ENCODE data around the gene BTBD10.

Gene BTBD10

GRCh38 chr11:13461291-13461690 is 1.7 kb downstream of the BTBD10 start:
- no peak for TF ChIP-seq CREB1 (IDR thresholded peaks at IDR 0.05; ENCODE audit: low read depth)
- no peak for TF ChIP-seq TAF1 (IDR thresholded peaks at IDR 0.05; ENCODE audit: low read depth)
- TF ChIP-seq TEAD4 (IDR thresholded peaks at IDR 0.05) = no peak
- no peak for TF ChIP-seq REST (IDR thresholded peaks at IDR 0.05; ENCODE audit: low read depth)
- TF ChIP-seq EGR1 (IDR thresholded peaks at IDR 0.05) = no peak
- TF ChIP-seq RAD21 (IDR thresholded peaks at IDR 0.05; ENCODE audit: low read depth) = no peak
- TF ChIP-seq USF1 (IDR thresholded peaks at IDR 0.05) = no peak
- no peak for TF ChIP-seq NFIC (IDR thresholded peaks at IDR 0.05)
- no peak for TF ChIP-seq TCF12 (IDR thresholded peaks at IDR 0.05; ENCODE audit: low read depth)
- TF ChIP-seq ZBTB7A (IDR thresholded peaks at IDR 0.05; ENCODE audit: low read depth) = no peak
- TF ChIP-seq FOXM1 (IDR thresholded peaks at IDR 0.05; ENCODE audit: borderline replicate concordance, low read depth) = no peak
- no peak for TF ChIP-seq MAX (IDR thresholded peaks at IDR 0.05)
- TF ChIP-seq CEBPB (IDR thresholded peaks at IDR 0.05) = no peak
- no peak for TF ChIP-seq YY1 (IDR thresholded peaks at IDR 0.05; ENCODE audit: low read depth)
- TF ChIP-seq EP300 (IDR thresholded peaks at IDR 0.05; ENCODE audit: borderline replicate concordance) = no peak

- TF ChIP-seq YY1 (IDR thresholded peaks at IDR 0.05; ENCODE audit: low read depth) = no peak
- no peak for TF ChIP-seq EP300 (IDR thresholded peaks at IDR 0.05; ENCODE audit: borderline replicate concordance)
- TF ChIP-seq TEAD4 (IDR thresholded peaks at IDR 0.05) = no peak
- no peak for TF ChIP-seq CEBPB (IDR thresholded peaks at IDR 0.05)
- no peak for TF ChIP-seq REST (IDR thresholded peaks at IDR 0.05; ENCODE audit: low read depth)
- TF ChIP-seq TCF12 (IDR thresholded peaks at IDR 0.05; ENCODE audit: low read depth) = no peak
Measured at GRCh38 chr11:13450832-13451397, 12.1 kb downstream of the BTBD10 start.

GRCh38 chr11:13449522-13449921 is 13.5 kb downstream of the BTBD10 start:
- no peak for TF ChIP-seq RAD21 (IDR thresholded peaks at IDR 0.05; ENCODE audit: low read depth)
- no peak for TF ChIP-seq CREB1 (IDR thresholded peaks at IDR 0.05; ENCODE audit: low read depth)
- no peak for TF ChIP-seq TCF12 (IDR thresholded peaks at IDR 0.05; ENCODE audit: low read depth)
- TF ChIP-seq FOXM1 (IDR thresholded peaks at IDR 0.05; ENCODE audit: borderline replicate concordance, low read depth) = no peak
- no peak for TF ChIP-seq CEBPB (IDR thresholded peaks at IDR 0.05)
- no peak for TF ChIP-seq NFIC (IDR thresholded peaks at IDR 0.05)
- no peak for TF ChIP-seq ZBTB7A (IDR thresholded peaks at IDR 0.05; ENCODE audit: low read depth)
- no peak for TF ChIP-seq USF1 (IDR thresholded peaks at IDR 0.05)
- TF ChIP-seq MAX (IDR thresholded peaks at IDR 0.05) = no peak
- no peak for TF ChIP-seq EGR1 (IDR thresholded peaks at IDR 0.05)
- TF ChIP-seq YY1 (IDR thresholded peaks at IDR 0.05; ENCODE audit: low read depth) = no peak
- TF ChIP-seq TEAD4 (IDR thresholded peaks at IDR 0.05) = no peak
- TF ChIP-seq REST (IDR thresholded peaks at IDR 0.05; ENCODE audit: low read depth) = no peak
- no peak for TF ChIP-seq TAF1 (IDR thresholded peaks at IDR 0.05; ENCODE audit: low read depth)
- no peak for TF ChIP-seq EP300 (IDR thresholded peaks at IDR 0.05; ENCODE audit: borderline replicate concordance)

- TF ChIP-seq TEAD4 (IDR thresholded peaks at IDR 0.05) (no peak), NFIC (IDR thresholded peaks at IDR 0.05) (no peak), REST (IDR thresholded peaks at IDR 0.05; ENCODE audit: low read depth) (no peak), USF1 (IDR thresholded peaks at IDR 0.05) (no peak), YY1 (IDR thresholded peaks at IDR 0.05; ENCODE audit: low read depth) (no peak), EP300 (IDR thresholded peaks at IDR 0.05; ENCODE audit: borderline replicate concordance) (no peak), ZBTB7A (IDR thresholded peaks at IDR 0.05; ENCODE audit: low read depth) (no peak), CREB1 (IDR thresholded peaks at IDR 0.05; ENCODE audit: low read depth) (no peak), MAX (IDR thresholded peaks at IDR 0.05) (no peak), TCF12 (IDR thresholded peaks at IDR 0.05; ENCODE audit: low read depth) (no peak), CEBPB (IDR thresholded peaks at IDR 0.05) (no peak), RAD21 (IDR thresholded peaks at IDR 0.05; ENCODE audit: low read depth) (no peak), EGR1 (IDR thresholded peaks at IDR 0.05) (no peak), FOXM1 (IDR thresholded peaks at IDR 0.05; ENCODE audit: borderline replicate concordance, low read depth) (no peak), TAF1 (IDR thresholded peaks at IDR 0.05; ENCODE audit: low read depth) (no peak)
Measured at GRCh38 chr11:13448876-13449275, 14.1 kb downstream of the BTBD10 start.
